Measurements from ENCODE around the gene TMED4. TPM values are rescaled to one million over a fixed set of nuclear protein-coding genes. Genes with fewer than 3 reads are reported as not detected.

Gene TMED4
- total and polyA plus RNA-seq, 2 of the 13 experiments (the other 11 are each of a cell fraction or from before 2014, with no cell fraction given) = 81.4 to 109 TPM

- no peak for TF ChIP-seq ADNP (CRISPR knock-in tag; IDR thresholded peaks at IDR 0.05)
- TF ChIP-seq ZNF362 (CRISPR knock-in tag; IDR thresholded peaks at IDR 0.05; ENCODE audit: borderline replicate concordance) = peak; percentile 58; the same call in 1 of the 2 replicates
- TF ChIP-seq RNF219 (CRISPR knock-in tag; IDR thresholded peaks at IDR 0.05) = peak; percentile 93; the same call in 1 of the 2 replicates
- TF ChIP-seq ZNF691 (CRISPR knock-in tag; IDR thresholded peaks at IDR 0.05; ENCODE audit: borderline replicate concordance, low read depth) = peak; percentile 87; the same call in 1 of the 2 replicates
- peak; percentile 80; the same call in 1 of the 2 replicates for TF ChIP-seq NR1H2 (CRISPR knock-in tag; IDR thresholded peaks at IDR 0.05; ENCODE audit: borderline replicate concordance, low read depth)
- peak; percentile 88 for TF ChIP-seq ZNF639 (CRISPR knock-in tag; conservative IDR thresholded peaks at IDR 0.05)
- TF ChIP-seq PBX3 (CRISPR knock-in tag; IDR thresholded peaks at IDR 0.05; ENCODE audit: borderline replicate concordance) = peak; percentile 65; the same call in 1 of the 2 replicates
- peak; percentile 55; the same call in 1 of the 2 replicates for TF ChIP-seq ZSCAN25 (CRISPR knock-in tag; IDR thresholded peaks at IDR 0.05)
- peak; percentile 35; the same call in 1 of the 2 replicates for TF ChIP-seq ZNF629 (CRISPR knock-in tag; conservative IDR thresholded peaks at IDR 0.05)
- TF ChIP-seq FOXP4 (CRISPR knock-in tag; IDR thresholded peaks at IDR 0.05) = peak; percentile 72
- no peak for TF ChIP-seq ATF6 (CRISPR knock-in tag; conservative IDR thresholded peaks at IDR 0.05)
Measured at GRCh38 chr7:44573464-44574286, 8.4 kb downstream of the TMED4 start, which contains the start of gene DDX56 (continued).
